Tibial nerve (tissue), 4 donors: Measurements from ENCODE around the gene UBALD2. TPM values are rescaled to one million over a fixed set of nuclear protein-coding genes. Genes with fewer than 3 reads are reported as not detected.
"Not testable (repeated sequence)": the region's sequence is repeated elsewhere in the genome, so short reads cannot be mapped to it uniquely, and the experiment has no call there.

Experiments
- DNase-seq, 2 donors: peaks; one replicate each; pipeline ENCODE4 v3.0.0-alpha.2; 2019; ENCODE audit warnings: low spot score in 2 of 2
- H3K27ac ChIP-seq, 4 donors: fragments of 200-600 bp; sonication (generic) in 3 of 4; one replicate each; pipeline ENCODE4 v1.5.1; 2017 to 2019; ENCODE audit warnings: mild to moderate bottlenecking in 1 of 4
- H3K27me3 ChIP-seq, 2 donors: fragments of 200-600 bp; sonication (generic) in 1 of 2; one replicate each; pipeline versions ENCODE4 v1.5.1 to v1.6.0; 2017 to 2019
- H3K36me3 ChIP-seq, 3 donors: fragments of 200-600 bp; sonication (generic); one replicate each; pipeline ENCODE4 v1.5.1; 2018 to 2019
- H3K4me1 ChIP-seq, 4 donors: fragments of 200-600 bp; sonication (generic) in 3 of 4; one replicate each; pipeline ENCODE4 v1.5.1; 2017 to 2019
- H3K4me3 ChIP-seq, 4 donors: fragments of 200-600 bp; sonication (generic) in 3 of 4; one replicate each; pipeline ENCODE4 v1.5.1; 2017 to 2019; ENCODE audit warnings: mild to moderate bottlenecking in 1 of 4, moderate library complexity in 1 of 4
- H3K9me3 ChIP-seq, 4 donors: fragments of 200-600 bp; sonication (generic) in 3 of 4; one replicate each; pipeline ENCODE4 v1.5.1; 2017 to 2019
- EP300 ChIP-seq, 2 donors: sonication (generic); formaldehyde crosslinking; IDR thresholded peaks; one replicate each; pipeline ENCODE4 v1.6.1; 2017; ENCODE audit warnings: antibody characterized with exemption in 2 of 2, mild to moderate bottlenecking in 1 of 2
- POLR2A ChIP-seq, 2 donors: fragments of 450-650 bp; IDR thresholded peaks; one replicate each; pipeline ENCODE4 v1.6.1; 2017; ENCODE audit warnings: antibody characterized with exemption in 2 of 2, mild to moderate bottlenecking in 2 of 2, moderate library complexity in 2 of 2
- WGBS, 2 donors: methylation state at CpG; one replicate each; pipeline ENCODE4 v1.1.5; 2018; 5-methylcytosine and 5-hydroxymethylcytosine counted together
- total RNA-seq, 4 donors: library from RNA; depleted of rRNA; stranded (reverse); fragments of >200 nt; gene quantifications; one replicate each; pipeline ENCODE4 v1.1.0, GENCODE V29; 2016
- TF ChIP-seq, protein P1 (sequence below), 5 experiments: fragments of 200-600 bp in 3 of 5; fragments of 450-650 bp in 2 of 5; sonication (generic) in 3 of 5; IDR thresholded peaks; one replicate each; pipeline ENCODE4 v1.5.1; 2016 to 2019; ENCODE audit warnings: antibody characterized with exemption in 5 of 5, mild to moderate bottlenecking in 3 of 5, moderate library complexity in 2 of 5

The UBALD2 gene
- total RNA-seq, 4 donors from 2014 or later = 12.7 to 26.9 (median 20.4) TPM

DNA sequence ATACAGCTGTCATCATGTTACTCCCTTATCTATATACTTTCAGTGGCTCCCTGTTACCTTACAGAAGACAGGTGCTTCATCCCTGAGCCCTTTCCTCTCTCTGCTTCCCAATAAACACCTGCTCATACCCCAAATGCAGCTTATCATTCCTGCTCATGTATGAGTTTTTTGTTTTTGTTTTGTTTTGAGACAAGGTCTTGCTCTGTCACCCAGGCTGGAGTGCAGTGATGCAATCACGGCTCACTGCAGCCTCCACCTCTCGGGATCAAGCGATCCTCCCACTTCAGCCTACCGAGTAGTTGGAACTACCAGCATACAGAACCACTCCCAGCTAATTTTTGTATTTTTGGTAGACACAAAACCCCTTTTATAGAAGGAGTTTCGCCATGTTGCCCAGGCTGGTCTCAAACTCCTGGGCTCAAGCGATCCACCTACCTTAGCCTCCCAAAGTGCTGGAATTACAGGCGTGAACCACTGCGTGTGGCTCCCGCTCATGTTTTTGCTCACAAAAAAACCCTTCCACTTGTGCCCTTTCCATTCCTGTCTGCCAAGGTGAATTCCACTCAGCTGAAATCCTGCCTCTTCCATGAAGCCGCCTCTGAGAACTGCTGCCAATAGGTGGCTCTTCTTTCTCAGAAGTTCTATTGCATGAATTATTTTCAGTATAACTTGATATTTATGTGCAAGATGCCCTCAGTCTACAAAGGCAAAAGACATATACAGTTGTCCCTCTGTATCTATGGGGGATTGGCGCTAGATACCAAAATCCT, 16.9 kb upstream of the UBALD2 start:
- H3K27me3 ChIP-seq = no peaks in the 10 kb centered on the region
- WGBS, 2 donors = 80 to 83% methylated on average over 11 of the region's 11 CpGs
- H3K9me3 ChIP-seq = no peaks in the 10 kb centered on the region
- H3K4me3 ChIP-seq = no peak overlapping the region
- no peak for TF ChIP-seq POLR2A (IDR thresholded peaks at IDR 0.05)
- DNase-seq = no peak
- no peak overlapping the region for H3K27ac ChIP-seq
- no peaks in the 10 kb centered on the region for H3K36me3 ChIP-seq
- peaks cover 0 to 29% (median 22%) of the 10 kb centered on the region in 4 donors for H3K4me1 ChIP-seq

DNA sequence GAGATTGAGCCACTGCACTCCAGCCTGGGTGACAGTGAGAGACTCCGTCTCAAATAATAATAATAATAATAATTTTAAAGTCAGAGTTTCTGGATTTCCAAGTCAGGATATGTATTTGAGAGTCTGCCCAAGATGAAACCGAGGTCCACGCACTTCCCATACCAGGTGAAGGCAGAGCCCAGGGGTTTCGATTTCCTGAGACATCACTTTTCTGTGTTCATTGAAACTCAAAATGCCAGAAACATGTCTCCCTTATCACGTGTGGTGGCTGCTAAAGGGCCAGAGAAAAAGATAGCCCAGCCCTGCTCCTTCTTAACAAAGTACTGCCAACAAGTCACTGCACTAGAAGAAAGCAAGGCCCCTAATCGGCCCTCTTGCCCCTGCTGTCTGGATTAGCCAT, 15.0 kb upstream of the UBALD2 start:
- H3K27me3 ChIP-seq = no peaks in the 10 kb centered on the region
- DNase-seq = no peak
- TF ChIP-seq EP300 (IDR thresholded peaks at IDR 0.05) = no peak
- TF ChIP-seq, protein P1, sequence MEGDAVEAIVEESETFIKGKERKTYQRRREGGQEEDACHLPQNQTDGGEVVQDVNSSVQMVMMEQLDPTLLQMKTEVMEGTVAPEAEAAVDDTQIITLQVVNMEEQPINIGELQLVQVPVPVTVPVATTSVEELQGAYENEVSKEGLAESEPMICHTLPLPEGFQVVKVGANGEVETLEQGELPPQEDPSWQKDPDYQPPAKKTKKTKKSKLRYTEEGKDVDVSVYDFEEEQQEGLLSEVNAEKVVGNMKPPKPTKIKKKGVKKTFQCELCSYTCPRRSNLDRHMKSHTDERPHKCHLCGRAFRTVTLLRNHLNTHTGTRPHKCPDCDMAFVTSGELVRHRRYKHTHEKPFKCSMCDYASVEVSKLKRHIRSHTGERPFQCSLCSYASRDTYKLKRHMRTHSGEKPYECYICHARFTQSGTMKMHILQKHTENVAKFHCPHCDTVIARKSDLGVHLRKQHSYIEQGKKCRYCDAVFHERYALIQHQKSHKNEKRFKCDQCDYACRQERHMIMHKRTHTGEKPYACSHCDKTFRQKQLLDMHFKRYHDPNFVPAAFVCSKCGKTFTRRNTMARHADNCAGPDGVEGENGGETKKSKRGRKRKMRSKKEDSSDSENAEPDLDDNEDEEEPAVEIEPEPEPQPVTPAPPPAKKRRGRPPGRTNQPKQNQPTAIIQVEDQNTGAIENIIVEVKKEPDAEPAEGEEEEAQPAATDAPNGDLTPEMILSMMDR (IDR thresholded peaks at IDR 0.05) = no peak
- TF ChIP-seq POLR2A (IDR thresholded peaks at IDR 0.05) = no peak

DNA sequence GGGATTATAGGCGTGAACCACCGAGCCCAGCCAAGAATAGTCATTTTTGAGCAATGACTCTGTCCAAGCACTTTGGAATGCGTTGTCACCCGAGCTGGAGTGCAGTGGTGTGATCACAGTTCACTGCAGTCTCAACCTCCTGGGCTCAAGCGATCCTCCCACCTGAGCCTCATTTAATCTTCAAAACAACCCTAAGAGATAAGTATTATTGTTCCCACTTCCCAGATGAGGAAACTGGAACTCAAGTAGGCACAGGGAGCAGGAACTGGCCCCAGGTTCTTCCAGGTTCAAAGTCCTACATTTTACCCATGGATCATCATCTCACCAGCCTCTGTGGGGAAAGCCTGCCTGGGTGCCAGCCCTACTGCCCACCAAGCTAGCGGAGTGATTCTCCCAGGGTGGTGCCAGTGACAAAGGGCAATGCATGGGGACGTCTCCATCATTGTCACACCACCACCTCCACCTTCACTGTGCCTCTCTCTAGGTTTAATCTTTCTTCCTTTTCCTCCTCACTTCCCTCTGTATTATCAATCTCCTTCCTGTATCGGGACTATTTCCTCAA, 13.6 kb upstream of the UBALD2 start:
- Histone ChIP-seq H3K27ac (peak overlapping the region; percentile 80 to 92 (median 84)), H3K27me3 (no peaks in the 10 kb centered on the region), H3K36me3 (no peaks in the 10 kb centered on the region), H3K9me3 (no peaks in the 10 kb centered on the region), H3K4me1 (peaks cover 0 to 31% (median 24%) of the 10 kb centered on the region in 4 donors), H3K4me3 (no peak overlapping the region)
- no peak for DNase-seq
- TF ChIP-seq, protein P1 (IDR thresholded peaks at IDR 0.05) = no peak
- TF ChIP-seq POLR2A (IDR thresholded peaks at IDR 0.05) (no peak), EP300 (IDR thresholded peaks at IDR 0.05) (no peak)
- WGBS, 2 donors = 84 to 89% methylated on average over 8 of the region's 8 CpGs

More for the DNA sequence above, 15.0 kb upstream of the UBALD2 start:
- WGBS, 2 donors = 91 to 93% methylated on average over 6 of the region's 6 CpGs
- Histone ChIP-seq H3K36me3 (no peaks in the 10 kb centered on the region), H3K4me3 (no peak overlapping the region), H3K9me3 (no peaks in the 10 kb centered on the region), H3K27ac (no peak overlapping the region), H3K4me1 (peaks cover 0 to 31% (median 28%) of the 10 kb centered on the region in 4 donors)

DNA sequence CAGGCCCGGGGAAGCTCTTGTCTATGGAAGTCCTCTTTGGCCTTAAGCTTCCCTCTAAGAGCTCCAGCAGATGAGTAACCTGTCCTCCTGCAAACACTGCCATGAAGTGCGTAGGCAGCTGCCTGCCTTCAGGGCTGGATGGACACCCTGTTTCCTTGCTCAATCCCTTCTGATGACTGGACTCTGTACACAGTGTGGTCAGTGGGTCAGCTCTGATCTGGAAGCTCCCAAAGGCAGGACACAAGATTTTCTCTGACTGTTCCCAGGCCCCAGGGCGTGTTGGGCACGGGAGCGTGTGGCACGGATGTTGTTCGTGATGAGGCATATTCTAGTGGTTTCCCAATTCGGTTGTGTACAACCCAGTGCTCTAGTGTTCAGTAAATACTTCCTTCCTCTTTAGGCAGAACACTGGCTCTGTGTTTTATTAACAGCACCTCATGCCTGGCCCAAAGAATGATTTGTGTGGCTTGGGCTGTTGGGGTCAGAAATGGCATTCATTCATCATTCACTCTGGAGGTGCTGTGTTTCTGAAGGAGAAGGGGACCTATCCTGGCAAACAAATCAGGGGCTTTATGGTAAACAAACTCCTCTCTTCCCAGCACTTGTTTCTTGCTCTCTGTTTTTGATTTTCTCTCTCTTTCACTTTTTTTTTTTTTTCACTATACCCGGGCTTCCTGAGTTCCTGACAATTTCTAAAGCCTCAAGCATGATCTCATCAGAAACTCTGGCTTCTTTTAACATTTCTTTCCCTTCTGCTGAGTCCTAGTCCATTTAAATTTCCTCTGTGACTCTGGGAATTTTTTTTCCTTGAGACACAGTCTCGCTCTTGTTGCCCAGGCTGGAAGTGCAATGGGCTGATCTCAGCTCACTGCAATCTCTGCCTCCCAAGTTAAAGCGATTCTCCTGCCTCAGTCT, 12.9 kb upstream of the UBALD2 start:
- Histone ChIP-seq H3K4me3 (no peak overlapping the region), H3K9me3 (no peaks in the 10 kb centered on the region), H3K4me1 (peaks cover 0 to 31% (median 23%) of the 10 kb centered on the region in 4 donors), H3K27ac (peak overlapping the region; percentile 80 to 92 (median 84)), H3K27me3 (no peaks in the 10 kb centered on the region), H3K36me3 (no peaks in the 10 kb centered on the region)
- DNase-seq = peak in 1 of 2 donors; percentile 66
- 27 to 34% methylated on average over 11 of the region's 11 CpGs for WGBS, 2 donors
- TF ChIP-seq POLR2A (IDR thresholded peaks at IDR 0.05) (peak; percentile 7 to 32), EP300 (IDR thresholded peaks at IDR 0.05) (peak in 1 of 2 donors; percentile 92)
- TF ChIP-seq, protein P1 (IDR thresholded peaks at IDR 0.05) = no peak

DNA sequence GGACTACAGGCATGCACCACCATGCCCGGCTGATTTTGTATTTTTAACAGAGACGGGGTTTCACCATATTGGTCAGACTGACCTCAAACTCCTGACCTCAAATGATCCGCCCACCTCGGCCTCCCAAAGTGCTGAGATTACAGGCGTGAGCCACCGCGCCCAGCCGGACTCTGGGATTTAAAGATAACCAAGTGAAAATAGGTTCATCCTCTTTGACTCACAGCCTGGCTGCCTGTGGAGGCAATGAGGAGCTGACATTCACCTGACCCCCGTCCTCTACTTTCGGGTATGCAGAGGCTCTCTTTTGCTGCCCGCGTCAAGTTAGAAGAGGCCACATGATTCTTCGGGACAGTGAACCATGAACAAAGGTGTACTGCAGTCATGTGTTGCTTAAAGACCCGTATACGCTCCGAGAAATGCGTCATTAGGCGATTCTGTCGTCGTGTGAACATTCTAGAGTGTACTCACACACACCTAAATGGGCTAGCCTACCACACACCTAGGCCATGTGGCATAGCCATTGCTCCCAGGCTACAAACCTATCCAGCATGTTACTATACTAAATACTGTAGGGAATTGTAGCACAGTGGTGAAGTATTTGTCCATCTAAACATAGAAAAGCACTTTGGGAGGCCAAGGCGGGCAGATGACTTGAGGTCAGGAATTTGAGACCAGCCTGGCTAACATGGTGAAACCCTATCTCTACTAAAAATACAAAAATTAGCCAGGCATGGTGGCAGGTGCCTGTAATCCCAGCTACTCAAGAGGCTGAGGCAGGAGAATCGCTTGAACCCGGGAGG, 12.0 kb upstream of the UBALD2 start:
- H3K9me3 ChIP-seq, DNase-seq, H3K4me3 ChIP-seq, H3K36me3 ChIP-seq, H3K27me3 ChIP-seq: not testable (repeated sequence)
- Histone ChIP-seq H3K4me1 (peaks cover 0 to 31% (median 23%) of the 10 kb centered on the region in 4 donors), H3K27ac (peak overlapping the region; percentile 66 to 92 (median 84))
- WGBS, 2 donors = 82 to 89% methylated on average over 23 of the region's 23 CpGs
